Stimulated activated CD4-positive, alpha-beta T cell treated with anti-CD3 and anti-CD28 coated beads, Interleukin-15, amount 100 ng/mL, for 24 hours (primary cell): ENCODE measurements around the gene FBXO2.

Experiments
- DNase-seq: peaks from one replicate; pipeline ENCODE4 v3.0.0-alpha.2; 2020

The FBXO2 gene, protein sequence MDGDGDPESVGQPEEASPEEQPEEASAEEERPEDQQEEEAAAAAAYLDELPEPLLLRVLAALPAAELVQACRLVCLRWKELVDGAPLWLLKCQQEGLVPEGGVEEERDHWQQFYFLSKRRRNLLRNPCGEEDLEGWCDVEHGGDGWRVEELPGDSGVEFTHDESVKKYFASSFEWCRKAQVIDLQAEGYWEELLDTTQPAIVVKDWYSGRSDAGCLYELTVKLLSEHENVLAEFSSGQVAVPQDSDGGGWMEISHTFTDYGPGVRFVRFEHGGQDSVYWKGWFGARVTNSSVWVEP

DNA sequence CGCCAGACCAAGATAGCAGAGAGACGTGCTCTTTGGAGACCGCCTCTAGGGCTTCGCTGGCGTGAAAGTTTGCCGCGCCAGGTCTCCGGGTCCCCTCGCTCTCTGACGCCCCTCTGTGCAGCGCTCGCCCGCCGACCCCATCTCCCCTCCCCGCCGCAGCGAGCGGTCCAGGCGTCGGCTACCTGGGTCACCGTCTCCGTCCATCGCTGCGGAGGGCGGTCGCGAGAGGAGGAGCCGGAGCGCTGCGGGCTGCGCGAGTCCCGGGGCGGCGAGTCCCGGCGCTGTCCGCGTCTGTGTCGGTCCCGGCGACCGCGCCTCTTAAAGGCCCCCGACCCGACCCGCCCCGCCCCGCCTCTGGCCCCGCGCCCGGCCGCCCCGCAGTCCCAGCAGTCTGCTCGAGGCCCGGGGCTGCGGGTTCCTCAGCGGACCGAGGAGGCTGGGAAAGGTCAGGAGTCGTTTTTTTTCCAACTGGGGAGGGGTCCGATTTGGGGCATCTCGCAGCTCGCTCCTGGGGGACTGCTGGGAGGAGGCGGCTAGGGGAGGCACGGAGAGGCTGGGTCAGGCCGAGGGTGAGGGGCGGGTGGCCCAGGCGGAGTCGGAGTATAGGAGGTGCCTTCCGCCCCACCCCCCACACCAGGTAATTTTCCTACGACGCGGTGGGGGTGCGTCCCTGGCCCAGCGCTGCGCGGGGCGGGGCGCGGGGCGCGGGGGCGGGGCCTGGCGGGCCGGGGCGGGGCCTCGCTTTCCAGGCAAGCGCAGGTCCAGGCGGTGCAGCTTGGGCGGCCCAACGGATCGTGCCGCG lies at the start of gene FBXO2, which contains the start of gene FBXO44:
FBXO2 (minus strand) TSS at position 293 of the 802 bp plus-strand sequence; CDS start at position 204, 89 bp downstream.
FBXO44 (plus strand) TSS at position 741 of the 802 bp plus-strand sequence. CDS start 959 bp downstream, outside the sequence.
- DNase-seq = peak; percentile 80

DNA sequence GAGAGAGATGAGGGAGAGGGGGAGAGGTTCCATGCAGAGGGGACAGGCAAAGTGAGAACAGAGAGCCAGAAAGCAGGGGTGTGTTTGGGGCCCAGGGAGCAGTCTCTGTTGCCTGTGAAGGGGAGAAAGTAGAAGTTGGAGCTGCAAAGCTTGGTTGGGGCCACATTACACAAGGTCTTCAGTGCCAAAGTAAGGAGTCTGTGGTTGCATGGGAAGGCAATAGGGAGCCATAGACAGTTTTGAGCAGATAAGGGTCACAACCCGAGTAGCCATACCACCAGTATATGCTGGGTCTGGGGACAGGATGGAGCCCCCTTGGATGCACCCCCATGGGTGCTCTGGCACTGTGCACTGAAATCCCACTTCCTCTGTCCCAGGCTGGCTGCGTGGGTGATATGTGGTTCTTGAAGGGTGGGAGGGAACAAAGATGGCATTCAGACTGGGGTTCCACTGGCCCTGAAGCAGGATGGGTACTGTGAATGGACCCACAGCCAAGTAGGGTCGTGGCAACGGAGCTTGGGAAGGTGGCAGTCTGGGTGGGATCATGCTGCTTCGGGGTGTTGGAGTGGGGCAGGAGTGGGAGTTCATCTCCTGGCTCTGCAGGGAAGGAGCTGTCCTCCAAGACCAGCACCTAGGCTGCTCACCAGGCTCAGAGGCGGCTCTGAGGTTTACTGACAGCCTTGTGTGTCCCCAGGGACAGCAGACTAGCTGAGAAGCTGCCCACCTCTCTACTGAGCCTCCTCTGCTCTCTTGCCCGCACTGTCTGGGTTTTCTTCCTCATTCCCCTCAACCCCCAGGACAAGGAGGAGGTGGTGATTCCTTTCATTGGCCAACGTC lies 49.3 kb upstream of the FBXO2 start:
- no peak for DNase-seq

DNA sequence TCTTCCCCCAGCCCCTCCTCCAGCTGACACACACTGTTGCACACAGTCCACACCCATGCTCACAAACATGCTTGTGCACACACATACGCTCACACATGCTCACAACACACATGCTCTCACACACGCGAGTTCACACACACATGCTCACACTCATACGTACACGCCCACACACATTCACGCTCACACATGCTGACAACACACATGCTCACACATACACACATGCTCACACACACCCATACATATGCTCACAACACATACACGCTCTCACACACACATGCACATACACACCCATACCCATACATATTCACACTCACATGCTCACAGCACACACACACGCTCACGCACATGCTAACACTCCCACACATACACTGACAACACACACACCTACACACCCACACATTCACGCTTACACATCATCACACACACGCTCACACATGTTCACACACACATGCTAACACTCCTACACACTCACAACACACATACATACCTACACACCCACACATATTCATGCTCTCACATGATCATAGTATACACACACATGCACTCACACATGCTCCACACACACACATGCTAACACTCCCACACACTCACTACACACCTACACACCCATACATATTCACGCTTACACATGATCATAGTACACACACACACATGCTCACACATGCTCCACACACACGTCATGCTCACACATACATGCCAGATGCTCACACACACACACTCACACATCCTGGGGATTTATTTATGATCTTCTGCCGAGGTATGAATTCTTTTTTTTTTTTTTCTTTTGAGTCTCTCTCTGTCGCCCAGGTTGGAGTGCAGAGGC lies 48.0 kb upstream of the FBXO2 start:
- no peak for DNase-seq

DNA sequence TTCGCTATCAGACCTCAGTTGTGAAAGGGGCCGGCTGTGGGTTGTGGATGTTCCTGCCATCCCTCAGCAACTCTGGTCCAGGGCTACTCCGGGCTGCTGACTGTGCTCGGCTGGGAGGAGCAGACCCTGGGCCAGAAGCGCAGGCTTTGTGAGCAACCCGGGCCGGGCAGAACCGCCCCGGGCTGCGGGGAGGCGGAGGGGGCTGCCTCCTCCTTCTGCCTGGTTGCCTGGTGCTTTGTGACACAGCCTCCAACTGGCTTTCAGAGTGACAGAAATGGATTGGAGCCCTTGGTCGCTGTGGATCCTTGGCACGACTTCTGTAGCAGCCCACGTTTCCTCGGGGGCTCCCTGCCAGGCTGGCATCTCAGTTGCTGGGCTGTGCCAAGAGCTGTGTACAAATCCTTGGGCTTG lies 47.3 kb upstream of the FBXO2 start:
- no peak for DNase-seq

DNA sequence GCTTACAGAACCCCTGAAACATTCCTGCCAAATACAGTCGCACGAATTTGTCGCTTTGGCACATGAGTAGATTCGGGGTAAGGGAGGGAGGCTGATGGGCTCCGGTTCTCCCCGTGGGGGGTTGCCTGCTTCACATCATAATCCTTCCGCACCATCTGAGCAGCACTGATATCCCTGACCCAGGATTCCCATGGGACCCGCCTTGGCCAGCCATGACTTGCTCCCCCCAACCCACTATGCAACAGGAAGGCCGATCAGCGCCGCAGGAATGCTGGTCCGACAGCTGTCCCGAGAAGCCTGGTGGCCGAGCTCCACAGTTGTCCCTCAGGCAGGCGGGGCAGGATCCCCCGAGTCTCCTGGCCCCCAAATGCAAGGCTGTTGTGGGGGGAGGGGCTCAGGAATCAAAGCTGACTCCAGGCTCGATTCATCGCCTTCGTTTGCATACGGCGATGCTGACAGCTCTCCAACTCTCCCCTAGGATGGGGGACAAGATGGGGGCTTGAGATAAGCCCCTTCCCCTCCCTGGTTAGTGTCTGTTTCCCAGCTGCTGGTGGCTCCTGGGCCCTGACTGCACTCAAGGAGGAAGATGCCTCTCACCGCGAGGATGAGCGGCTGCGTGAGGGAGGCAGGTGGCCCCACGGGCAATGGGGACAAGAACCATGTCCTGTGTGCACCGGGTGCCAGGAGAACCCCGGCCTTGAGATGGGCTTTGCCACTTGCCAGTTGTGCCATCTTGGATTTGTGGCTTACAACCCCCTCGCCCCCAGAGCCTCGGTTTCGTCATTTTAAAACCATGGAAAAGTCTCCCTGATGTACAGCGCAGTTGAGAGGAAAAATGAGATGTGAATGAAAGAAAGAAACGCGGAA lies 46.6 kb upstream of the FBXO2 start:
- DNase-seq = no peak

DNA sequence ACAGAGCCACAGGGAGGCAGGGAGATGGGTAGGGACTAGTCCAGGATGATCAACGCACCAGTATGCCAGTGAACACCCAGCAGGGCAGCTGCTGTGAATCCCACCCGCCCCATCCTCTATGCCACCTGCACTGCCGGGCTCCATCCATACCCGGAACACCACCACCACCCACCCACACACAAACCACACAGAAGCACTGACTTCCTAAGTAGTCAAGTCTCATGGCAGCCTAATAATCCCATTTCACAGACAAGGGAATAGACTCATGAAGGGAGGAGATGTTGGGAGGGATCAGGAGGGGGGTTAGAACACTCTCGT lies 43.6 kb upstream of the FBXO2 start:
- no peak for DNase-seq

DNA sequence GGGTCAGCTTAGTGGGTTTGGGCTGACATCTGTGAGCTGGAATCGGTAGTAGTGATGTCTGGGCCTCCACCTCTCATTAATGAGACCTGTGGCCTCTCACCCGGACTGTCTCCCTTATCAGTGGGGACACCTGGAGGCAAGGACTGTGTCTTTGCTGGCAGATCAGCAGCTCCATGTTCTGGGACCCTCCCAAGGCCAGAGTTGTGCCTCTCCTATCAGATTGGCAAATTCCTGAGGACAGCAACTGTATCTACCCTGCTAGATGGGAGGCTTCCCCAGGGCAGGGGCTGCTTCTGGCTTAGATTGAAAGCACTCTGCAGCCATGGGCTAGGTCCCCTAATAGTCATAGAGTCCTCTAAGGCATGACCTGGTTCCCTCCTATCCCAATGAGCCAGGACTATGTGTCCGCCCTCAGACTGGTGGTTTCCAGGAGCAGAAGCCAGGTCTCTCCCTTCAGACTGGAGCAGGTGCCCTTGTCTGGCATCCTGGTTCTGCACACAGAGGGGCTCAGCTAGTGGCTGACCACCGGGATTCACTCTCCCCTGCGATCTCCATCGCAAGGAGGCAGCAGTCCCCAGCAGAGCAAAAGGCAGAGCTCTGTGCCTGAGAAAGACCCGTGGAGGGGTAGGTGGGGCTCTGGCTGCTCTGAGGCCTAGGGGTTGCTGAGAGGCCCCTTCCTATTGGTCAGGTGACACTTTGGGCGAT lies 43.1 kb upstream of the FBXO2 start:
- DNase-seq = no peak

DNA sequence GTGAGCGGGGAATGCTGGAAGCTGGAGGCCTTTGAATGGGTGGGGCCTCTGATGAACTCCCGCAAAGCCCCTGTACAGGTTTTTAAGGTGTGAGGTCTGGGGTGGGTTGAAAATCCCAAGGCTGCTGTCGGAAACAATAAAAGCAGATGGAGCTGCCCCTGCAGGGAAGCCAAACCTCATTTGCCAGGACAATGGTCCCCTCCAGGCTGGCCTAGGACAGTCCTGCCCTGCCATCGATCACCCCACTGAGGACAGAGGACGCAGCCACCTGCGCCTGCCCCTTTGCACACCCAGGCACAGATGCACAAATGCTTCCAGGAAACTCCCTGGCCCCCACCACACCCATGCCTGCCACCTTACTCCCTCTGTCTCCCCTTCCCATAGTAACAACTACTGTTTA lies 41.6 kb upstream of the FBXO2 start:
- no peak for DNase-seq

DNA sequence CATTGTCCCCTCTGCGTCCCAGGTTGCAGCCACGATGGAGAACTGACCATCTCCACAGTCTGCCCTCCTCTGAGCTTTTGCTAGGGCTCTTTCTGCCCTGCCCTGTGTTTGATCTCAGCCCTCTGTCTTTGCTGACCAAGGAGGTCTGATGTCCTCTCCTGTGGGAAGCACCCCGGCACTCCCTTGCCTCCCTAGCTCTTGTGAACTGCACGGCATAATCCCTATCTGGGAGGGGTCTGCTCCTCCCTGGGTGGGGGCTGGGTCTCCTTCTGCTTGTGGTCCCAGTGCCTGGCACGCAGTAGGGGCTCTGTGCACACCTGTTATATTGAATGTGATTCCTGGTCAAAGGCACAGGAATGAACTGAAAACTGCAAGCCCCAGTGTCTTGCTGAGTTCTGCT lies 39.7 kb upstream of the FBXO2 start:
- DNase-seq = no peak

DNA sequence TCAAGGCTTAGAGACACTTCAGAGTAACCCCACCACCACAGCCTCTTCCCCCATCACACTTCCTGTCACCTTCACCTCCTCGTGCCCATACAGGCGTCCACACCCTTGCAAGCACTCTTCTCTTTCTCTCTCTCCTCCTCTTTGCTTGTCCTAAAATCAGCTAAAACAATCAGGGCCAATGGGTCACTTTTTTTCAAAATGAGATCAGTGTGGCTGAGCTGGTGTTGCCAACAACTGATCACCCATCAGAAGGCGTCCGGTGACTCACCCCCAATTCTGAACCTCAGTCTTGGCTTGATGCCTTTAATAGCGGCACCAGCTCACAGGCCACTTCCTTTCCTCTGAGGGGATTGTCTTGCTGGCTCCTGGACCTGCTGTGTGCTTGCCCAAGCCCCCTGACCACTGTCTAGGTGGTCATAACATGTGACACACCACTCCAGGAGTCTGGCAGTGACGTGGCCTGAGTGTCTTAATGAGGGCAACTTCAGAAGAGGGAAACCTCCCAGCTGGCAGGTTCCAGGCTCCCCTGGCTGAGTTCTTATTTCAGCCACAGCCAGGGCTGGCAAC lies 38.9 kb upstream of the FBXO2 start:
- peak; percentile 53 for DNase-seq

DNA sequence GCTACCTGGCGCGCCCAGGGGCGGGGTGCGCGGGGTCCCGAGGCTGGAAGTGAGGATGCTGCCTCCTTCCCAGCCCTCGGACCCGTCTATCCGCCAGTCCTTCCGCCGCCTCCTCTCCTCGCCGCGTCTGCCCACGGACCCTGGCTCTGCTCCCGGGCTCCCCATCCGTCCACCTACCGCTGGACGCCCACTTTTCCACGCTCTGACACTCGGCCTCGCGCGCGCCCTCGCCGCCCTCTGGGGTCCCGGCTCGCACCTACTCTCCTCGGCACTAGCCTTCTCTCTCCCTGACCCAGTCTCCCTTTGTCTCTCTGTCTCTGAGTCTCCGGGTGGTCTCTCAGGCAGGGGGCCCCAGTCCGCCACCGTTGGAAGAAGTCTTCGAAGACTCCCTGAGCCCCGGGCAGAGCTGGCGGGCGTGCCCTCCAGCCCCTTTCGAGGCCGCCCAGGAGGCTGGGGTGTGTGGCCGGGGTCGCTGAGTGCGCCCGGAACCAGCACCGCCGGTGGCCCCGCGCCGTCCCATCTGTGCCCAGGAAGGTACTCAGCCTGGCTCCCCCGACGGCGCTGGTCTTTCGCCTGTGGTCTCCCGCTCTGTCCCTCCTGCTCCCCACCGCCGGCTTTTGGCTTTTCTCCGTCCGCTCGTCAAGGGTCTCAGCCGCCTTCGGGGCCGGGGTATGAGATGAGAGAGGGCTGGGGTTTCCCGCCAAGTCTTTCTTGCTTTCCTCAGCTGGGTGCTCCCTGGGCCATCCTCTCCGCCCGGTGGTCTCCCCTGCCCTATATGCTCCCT lies 37.9 kb upstream of the FBXO2 start:
- no peak for DNase-seq

DNA sequence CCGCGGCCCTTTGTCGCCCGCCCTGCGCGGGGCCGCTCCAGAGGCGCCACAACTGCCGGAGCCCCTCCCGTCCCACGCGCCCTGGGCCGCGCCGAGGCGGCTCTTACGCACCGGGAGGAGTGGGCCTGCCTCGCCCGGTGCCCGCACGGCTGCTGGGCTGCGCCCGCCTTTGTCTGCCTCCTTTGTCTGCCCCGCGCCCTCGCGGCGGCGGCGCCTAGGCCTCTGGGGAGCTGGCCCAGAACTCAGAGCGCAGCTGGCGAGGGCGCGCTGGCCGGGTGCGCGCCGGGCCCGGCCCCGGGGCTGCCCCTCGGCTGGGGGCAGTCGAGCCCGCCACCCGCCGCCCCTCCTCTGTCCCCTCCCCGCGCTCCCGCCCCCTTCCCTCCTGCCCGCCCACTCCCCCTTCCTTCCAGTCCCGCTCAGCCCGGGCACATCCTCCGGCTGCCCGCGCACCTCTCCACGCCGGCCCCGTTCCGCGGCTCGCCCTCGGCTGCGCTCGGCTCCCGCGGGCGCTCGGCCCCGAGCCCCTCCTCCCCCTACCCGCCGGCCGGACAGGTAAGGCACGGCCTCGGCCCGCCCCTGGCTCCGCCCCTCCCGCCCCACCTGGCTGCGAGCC lies 37.2 kb upstream of the FBXO2 start, which contains the start of gene DRAXIN:
DRAXIN (plus strand) TSS at position 409 of the 613 bp plus-strand sequence. CDS start 14,549 bp downstream, outside the sequence.
- DNase-seq = peak; percentile 29

DNA sequence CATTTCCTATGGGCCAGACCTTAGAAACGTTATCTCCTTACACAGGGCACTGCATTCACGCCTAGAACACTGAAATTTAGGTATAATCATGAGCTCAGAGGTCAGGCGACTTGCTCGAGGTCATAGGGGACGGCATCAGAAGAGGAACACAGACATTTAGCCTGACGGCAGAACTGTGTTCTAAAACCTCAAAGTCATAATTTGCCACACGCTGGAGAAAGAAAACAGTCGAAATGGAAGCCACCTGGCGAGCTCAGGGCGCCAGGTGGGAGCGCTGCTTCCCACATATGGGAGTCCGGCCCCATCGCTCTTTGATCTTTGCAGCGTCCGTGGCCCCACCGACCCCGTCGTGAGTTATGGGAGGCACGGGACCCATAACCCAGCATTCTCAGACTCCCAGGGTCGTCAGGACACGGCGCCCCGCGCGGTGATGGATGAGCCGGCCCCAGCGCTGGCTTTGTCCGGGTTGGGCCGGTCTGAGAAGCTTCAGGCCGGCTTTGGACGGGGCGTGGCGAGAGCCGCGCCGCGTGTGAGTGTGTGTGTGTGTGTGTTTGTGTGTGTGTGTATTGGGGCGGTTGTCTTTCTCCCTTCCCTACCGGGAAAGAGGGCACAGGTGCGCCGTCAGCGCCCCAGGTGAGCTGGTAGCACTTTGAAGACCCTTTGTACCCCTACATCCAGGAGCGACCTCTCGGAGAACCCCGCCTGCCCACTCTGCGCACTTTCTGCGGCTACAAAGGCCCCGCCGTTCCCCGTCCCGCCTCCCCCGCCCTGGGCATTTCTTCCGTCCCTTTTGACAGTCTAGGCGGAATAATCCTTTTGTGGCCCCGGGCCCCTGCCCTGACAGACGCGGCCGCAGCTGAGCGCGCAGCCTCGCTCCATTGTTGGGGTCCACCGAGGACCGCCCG lies 36.4 kb upstream of the FBXO2 start:
- DNase-seq = no peak

DNA sequence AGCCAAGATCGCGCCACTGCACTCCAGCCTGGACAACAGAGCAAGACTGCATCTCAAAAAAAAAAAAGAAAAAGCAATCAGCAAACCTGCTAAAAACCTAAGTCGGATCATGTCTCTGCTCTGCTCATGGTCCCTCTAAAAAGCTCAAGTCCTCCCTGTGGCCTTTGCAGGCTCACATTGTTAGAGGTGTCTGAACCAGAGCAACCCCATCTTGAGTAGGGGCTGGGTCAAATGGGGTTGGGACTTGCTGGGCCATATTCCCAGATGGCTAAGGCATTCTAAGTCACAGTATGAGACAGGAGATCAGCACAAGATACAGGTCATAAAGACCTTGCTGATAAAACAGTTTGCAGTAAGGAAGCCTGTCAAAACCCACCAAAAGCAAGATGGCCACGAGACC lies 34.3 kb upstream of the FBXO2 start:
- DNase-seq = no peak

DNA sequence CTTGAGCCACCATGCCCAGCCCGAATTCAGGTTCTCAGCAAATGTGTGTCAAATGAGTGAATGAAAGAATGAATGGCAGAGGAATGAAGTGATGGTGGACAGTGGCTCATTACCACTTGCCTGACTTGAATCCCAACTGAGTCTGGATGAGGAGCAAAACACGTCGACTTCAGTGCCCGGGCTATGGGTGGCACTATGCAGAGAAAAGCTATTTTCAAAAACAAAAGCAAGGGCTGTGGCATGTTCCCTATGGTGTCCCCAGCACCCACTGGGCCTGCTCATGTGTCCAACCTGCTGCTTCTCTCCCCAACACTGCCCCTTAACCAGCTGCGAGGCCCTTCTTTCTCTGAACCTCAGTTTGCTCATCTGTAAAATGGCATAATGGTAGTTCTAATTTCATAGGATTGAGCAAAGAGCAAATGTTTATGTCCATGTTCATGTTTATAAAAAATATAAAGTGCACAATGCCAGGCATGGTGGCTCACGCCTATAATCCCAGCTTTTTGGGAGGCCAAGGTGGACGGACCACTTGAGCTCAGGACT lies 31.1 kb upstream of the FBXO2 start:
- no peak for DNase-seq

DNA sequence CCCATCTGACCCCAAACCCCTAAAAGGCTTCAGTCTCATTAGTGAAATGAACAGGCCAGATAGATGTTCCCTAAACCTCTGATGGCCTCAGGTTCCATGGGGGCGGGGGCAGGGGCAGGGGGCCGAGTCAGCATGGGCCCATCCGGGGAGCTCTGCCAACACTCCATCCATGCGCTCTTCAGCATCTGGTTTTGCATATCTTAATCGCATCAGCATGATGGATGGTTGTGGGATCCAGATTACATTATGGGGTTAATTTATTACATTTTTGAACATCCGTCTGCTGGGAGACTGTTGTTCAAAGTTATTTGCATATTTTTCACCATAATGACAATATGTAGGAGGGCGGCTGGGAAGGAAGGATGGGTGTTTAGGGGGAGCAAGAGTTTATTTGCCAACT lies 29.8 kb upstream of the FBXO2 start:
- no peak for DNase-seq

DNA sequence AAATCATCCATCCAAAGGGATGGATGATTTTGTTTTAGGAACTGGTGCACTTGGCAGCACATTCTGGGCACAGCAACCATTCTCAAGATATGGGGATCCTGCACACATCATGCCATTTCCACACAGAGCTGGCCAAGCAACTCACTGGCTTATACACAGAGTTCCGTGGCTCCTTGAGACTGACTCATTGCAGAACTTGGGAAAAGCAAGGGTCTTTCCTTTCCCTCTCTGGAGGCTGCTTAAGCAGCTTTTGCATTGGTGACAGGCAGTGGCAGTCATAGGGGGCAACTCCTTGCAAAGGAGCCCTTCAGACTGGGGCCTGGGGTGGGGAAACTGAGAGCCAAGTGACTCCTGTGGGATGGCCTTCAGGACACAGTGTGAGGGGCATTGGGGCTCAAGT lies 28.6 kb upstream of the FBXO2 start:
- no peak for DNase-seq
